Epithelial cell of esophagus (primary cell): ENCODE data around the gene GNAO1.

Experiments used
- DNase-seq: peaks from one replicate; pipeline ENCODE4 v3.0.0; 2010; ENCODE audit warnings: low read depth
- H3K4me3 ChIP-seq: 2 replicates; pipeline ENCODE4 v1.5.1; 2011; ENCODE audit warnings: mild to moderate bottlenecking, low read length, control low read depth
- TF ChIP-seq, protein P1 (sequence below): IDR thresholded peaks from 2 replicates; pipeline ENCODE4 v1.5.1; 2011; ENCODE audit warnings: low read depth, mild to moderate bottlenecking, low read length, control low read depth, inconsistent platforms; ENCODE audit not compliant: insufficient read depth; ENCODE audit errors: missing control alignments

GNAO1 gene

GRCh38 chr16:56355786-56356275 lies 164.5 kb downstream of the GNAO1 start:
- TF ChIP-seq, protein P1, sequence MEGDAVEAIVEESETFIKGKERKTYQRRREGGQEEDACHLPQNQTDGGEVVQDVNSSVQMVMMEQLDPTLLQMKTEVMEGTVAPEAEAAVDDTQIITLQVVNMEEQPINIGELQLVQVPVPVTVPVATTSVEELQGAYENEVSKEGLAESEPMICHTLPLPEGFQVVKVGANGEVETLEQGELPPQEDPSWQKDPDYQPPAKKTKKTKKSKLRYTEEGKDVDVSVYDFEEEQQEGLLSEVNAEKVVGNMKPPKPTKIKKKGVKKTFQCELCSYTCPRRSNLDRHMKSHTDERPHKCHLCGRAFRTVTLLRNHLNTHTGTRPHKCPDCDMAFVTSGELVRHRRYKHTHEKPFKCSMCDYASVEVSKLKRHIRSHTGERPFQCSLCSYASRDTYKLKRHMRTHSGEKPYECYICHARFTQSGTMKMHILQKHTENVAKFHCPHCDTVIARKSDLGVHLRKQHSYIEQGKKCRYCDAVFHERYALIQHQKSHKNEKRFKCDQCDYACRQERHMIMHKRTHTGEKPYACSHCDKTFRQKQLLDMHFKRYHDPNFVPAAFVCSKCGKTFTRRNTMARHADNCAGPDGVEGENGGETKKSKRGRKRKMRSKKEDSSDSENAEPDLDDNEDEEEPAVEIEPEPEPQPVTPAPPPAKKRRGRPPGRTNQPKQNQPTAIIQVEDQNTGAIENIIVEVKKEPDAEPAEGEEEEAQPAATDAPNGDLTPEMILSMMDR = no peak
- H3K4me3 ChIP-seq = no peak overlapping the region
- DNase-seq = no peak

DNA sequence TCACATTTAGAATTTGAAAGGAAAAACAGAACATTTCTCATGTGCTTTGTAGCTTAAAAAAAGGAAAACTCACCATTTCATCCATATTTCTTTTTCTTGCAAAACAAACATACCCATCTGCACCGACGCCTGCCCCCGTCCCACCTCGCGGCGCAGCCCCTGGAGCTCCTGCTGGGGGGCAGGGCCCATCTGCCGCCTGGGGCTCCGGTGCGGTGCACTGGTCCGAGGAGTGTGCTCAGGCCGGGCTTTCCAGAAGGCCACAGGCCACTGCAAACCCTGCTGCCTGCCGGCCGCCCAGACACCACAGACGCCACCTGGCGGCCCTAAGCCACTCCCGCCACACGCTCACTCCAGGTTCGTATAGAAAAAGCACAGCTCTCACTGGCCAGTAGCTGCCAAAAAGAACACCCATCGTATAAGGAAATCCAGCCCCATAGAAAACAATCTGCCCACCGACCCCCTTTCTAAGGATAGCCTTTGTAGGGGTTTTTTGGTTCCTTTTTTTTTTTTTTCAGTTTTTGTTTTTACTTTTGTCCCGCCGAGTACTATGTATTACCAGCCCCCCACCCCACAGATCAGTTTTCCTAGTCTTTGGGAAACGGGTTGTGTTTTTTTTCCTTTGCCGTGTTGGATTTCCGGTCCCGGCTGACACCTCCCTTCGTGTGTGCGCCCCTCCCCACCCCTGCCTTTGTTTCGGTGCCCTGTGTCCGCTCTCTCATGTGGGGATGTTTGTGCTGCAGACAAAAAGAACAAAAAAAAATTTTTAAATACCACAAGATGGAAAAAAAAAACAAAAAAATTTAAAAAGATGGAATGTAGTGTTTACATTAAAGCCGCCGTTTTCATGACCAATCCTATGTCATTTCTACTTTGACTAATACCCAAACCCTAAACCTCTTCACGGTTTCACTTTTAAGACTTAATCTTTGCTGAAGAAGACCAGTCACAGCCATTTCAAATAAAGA lies 165.3 kb downstream of the GNAO1 start:
- TF ChIP-seq, protein P1 = peak; percentile 86
- peak overlapping the region; percentile 45 for H3K4me3 ChIP-seq
- peak; percentile 76 for DNase-seq

DNA sequence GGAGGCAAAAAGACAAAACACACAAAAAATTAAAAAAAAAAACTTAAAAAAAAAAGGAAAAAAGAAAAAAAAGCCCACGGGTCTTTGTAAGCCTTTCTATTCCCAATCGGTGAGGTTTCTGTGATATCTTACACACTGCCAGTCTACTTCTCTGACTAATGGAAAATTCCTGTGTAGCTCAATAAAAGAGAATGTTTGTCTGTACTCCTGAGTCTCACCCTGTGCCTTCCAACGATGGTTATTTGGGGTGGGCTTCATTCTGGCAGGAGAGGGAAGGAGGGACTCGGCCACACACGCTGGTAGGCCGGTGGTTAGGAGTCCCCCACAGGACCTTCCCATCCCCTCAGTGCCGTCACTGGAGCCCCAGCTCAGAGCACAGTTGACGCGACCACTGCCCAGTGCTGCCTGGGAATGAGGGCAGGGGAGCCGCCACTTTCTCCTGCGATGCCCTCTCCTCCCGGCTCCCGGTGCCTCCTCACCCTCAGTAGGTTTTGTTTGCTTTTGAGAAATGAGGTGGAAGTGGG lies 166.0 kb downstream of the GNAO1 start:
- H3K4me3 ChIP-seq = peak overlapping the region; percentile 45
- DNase-seq = peak; percentile 27
- TF ChIP-seq, protein P1 = no peak

DNA sequence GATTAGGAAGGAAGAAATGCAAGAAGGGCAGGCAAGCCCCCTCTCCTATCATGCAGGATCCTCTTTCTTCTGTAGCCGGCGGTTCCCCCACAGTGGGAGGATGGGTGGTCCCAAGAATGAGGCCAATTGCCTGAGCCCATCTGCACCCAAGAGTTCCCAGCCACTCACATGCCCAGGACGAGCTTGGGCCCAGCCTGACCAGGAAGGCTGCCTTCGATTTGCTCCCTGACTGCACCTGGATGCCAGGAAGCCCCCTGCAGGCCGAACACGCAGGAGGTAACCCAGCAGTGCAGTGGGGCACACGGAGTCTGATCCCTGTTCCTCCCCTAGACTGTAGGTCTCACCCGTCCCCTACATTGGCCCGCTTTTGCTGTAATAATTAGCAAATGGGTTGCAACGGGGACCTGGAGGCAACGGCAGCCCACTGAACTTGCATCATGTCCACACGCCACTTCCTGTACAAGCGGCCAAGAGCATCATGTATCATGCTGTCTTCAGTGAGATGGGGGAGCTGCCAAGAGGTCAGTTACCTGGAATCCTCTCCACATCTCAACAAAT lies 166.6 kb downstream of the GNAO1 start:
- TF ChIP-seq, protein P1 = peak; percentile 5
- no peak for DNase-seq
- no peak overlapping the region for H3K4me3 ChIP-seq

GRCh38 chr16:56360117-56361008 lies 169.1 kb downstream of the GNAO1 start:
- H3K4me3 ChIP-seq = no peak overlapping the region
- TF ChIP-seq, protein P1 = no peak

GRCh38 chr16:56362057-56362655 lies 170.9 kb downstream of the GNAO1 start:
- H3K4me3 ChIP-seq = no peak overlapping the region
- DNase-seq = no peak
- TF ChIP-seq, protein P1 = no peak

More at GRCh38 chr16:56360117-56361008, 169.1 kb downstream of the GNAO1 start:
- DNase-seq = no peak
